ENCODE results near the gene RASIP1.
A peak's percentile ranks its signal among the peaks of the same experiment; 100 is the strongest.
"Not testable (repeated sequence)": the region's sequence is repeated elsewhere in the genome, so short reads cannot be mapped to it uniquely, and the experiment has no call there.

Gene RASIP1

DNA sequence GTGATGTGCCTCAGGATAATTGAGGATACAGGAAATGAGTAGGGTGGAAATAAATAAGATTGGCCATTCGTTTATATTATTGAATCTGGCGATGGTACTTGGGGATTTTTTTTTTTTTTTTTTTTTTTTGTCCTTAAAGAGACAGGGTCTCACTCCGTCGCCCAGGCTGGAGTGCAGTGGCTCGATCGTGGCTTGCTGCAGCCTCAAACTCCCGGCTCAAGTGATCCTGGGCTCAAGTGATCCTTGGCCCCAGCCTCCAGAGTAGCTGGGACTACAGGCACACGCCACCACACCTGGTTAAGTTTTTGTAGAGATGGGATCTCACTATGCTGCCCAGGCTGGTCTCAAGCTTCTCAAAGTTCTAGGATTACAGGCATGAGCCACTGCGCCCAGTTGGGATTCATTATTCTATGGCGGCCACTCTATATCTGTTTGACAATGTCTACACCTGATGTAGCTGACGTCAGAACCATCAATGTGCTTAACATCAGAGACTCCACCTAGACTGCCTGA lies 18.2 kb downstream of the RASIP1 start:
- H3K4me3 ChIP-seq (ENCODE audit: low read depth, low read length) = no peak overlapping the region
- TF ChIP-seq, protein P1, sequence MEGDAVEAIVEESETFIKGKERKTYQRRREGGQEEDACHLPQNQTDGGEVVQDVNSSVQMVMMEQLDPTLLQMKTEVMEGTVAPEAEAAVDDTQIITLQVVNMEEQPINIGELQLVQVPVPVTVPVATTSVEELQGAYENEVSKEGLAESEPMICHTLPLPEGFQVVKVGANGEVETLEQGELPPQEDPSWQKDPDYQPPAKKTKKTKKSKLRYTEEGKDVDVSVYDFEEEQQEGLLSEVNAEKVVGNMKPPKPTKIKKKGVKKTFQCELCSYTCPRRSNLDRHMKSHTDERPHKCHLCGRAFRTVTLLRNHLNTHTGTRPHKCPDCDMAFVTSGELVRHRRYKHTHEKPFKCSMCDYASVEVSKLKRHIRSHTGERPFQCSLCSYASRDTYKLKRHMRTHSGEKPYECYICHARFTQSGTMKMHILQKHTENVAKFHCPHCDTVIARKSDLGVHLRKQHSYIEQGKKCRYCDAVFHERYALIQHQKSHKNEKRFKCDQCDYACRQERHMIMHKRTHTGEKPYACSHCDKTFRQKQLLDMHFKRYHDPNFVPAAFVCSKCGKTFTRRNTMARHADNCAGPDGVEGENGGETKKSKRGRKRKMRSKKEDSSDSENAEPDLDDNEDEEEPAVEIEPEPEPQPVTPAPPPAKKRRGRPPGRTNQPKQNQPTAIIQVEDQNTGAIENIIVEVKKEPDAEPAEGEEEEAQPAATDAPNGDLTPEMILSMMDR (IDR thresholded peaks at IDR 0.05; ENCODE audit: low read depth, low read length) = no peak

DNA sequence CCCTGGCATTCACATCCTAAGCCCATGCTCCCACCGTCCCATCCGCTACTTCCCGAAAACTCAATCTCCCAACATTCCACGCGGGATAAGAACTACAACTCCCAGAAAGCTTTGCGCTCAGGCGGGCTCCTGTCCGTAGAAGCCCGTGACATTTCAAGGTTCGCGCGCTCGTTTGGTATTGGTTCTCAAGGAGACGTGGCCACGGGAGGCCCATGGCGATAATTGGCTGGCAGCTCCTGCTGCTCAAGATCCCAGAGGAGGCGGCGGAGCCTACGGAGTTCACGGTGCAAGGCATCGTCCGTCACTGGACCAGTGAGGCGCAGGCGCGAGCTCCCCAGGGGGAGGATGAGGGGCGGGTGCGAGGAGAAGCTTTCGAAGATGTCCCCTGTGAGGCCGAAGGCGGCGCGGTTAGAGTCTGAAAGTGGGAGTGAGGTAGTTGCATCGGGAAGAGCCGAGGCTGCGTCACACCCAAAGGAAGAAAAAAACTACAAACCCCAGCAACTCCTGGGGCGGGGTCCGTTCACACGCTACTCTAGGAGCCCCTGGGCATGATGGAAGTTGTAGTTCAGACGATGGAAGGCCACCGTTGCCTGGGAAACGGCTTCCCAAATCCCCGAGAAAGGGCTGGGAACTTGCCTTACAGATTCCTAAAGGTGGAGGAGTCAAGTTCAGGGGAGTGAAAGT lies 19.7 kb downstream of the RASIP1 start:
- TF ChIP-seq, protein P1 (IDR thresholded peaks at IDR 0.05; ENCODE audit: low read depth, low read length) = no peak

DNA sequence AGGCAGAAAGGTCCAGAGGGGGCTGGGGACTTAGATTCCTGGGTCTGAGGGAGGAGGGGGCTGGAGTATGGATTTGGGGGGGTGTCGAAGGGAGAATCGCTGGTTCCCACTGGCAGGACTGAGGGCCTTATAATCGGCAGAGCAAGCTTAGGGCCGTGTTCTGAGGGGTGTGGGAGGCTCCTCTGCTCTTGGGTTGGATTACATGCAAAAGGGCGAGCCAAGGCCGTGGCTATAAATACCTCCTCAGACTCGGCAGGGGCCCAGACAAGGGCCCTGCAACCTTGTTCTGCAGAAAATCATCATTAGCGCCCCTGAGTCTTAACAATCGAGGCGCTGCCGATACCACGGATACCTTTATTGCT lies 20.2 kb downstream of the RASIP1 start:
- H3K4me3 ChIP-seq (ENCODE audit: low read depth, low read length) = peak overlapping the region; percentile 70
- TF ChIP-seq, protein P1 (IDR thresholded peaks at IDR 0.05; ENCODE audit: low read depth, low read length) = no peak

More for the DNA sequence above, 19.7 kb downstream of the RASIP1 start:
- H3K4me3 ChIP-seq (ENCODE audit: low read depth, low read length) = peak overlapping the region; percentile 70

DNA sequence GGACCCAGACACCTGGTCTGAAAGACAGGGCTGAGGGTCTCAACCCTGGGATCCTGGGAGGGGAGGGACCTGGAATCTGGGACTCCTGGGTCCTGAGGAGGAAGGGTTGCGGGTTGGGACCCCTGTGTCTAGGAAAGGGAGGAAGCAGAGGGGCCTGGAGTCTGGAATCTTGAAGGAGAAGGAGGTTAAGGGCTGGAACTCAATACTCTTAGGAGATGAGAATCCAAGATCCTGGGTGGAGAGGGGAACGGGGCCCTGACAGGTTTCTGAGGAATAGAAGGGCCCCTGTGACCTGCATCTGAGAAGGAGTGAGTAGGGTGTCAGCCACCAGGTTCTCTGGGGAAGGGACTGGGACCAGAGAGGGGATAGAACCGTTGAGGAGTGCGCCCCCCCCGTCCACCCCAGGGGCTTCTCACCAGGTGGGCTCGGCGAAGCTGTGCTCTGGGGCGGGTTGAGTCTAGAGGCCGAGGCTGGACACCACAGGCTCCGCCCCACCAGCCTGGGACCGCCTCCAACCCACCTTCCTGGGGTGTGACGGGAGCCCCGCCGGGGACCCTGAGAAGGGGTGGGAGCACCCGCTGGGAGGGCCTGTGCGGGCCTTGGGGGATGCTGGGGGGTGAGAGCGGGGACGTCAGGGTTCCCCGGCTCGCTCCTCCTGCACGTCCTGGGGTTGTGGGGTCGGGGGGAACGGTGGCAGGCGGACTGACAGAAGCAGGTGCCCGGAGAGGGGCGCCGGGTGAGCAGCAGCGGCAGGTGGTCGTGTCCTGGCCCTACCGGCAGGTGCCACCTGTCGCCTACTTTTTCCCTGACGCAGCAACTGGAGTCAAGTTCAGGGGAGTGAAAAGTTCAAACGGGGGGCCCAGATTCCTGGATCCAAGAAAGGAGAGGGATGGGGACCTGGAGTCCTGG lies 20.9 kb downstream of the RASIP1 start, which contains the start of gene MAMSTR:
MAMSTR (minus strand) TSS at position 463 of the 909 bp plus-strand sequence. CDS start 694 bp downstream, outside the sequence.
- TF ChIP-seq, protein P1 (IDR thresholded peaks at IDR 0.05; ENCODE audit: low read depth, low read length) = no peak
- peak within 1 kb of the TSS; percentile 70 for H3K4me3 ChIP-seq (ENCODE audit: low read depth, low read length)

DNA sequence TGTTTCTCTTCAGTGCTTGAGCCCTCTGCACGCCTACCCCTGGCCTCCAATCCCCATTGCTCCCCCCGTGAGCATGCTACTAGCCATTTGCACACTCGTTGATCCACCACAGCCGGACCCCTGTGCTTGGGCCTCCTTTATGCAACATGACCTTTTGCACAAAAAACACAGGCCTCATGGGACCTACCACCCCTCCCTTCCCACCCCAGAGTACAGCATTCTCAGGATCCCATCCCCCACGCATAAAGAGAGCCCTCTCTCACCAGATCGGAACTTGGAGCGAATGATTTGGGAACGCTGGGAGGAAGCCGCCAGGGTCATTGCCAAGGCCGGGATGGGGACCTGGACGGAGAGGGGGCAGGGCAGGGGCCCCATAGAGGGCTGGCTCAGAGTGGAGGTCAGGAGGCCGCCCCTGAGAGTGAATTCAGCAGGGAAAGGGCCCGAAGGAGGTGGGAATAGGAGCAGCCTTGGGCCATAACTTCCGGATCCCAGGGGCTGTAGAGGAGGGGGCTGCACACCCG lies 21.6 kb downstream of the RASIP1 start:
- TF ChIP-seq, protein P1 (IDR thresholded peaks at IDR 0.05; ENCODE audit: low read depth, low read length) = no peak
- H3K4me3 ChIP-seq (ENCODE audit: low read depth, low read length) = no peak overlapping the region

DNA sequence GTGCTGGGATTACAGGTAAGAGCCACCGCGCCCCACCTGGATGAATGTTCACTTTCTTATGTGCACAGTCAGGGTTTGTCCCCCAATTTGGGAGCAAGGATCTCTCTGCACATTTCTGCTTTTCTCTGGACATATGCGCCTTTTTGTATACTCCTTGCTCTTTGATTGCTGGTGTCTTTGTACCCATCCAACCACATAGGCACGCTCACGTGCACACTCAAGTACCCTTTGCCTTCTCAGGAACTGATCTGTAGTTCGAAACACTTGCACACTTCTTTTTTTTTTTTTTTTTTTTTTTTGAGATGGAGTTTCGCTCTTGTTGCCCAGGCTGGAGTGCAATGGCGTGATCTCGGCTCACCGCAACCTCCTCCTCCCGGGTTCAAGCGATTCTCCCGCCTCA lies 22.3 kb downstream of the RASIP1 start:
- not testable (repeated sequence) for H3K4me3 ChIP-seq (ENCODE audit: low read depth, low read length)

DNA sequence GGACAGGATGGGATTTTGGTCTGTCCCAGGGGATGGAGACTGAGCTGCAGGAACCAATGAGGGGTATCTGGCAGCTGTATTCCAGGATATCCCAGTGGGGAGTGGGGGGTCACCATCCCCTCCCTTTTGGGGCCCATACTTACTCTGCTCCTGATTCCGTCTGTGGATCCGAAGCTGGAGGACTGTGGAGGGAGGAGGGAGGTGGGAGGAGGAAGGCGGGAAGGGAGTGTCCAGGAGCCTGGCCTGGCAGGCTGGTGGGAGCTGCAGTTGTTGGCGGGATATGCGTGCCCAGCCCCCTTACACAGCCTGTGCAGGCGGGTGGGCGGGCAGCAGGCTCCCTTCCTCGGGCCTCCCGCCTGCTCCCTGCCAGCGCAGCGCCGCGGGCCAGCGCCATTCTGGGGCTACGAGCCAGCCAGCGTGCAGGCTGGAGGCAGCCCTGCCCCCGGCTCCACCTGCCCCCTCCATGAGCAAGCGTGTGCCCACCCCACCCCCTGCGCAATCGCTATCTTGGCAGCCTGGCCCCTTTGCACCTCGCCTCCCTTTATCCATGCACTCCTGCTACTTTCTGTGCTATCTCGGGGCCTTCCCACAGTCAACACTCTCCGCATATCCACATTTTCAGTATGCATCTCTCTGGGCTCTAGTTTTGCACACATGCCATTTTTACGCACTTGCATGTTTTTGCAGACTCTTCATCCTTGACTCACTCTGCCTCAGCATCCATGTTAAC lies 23.7 kb downstream of the RASIP1 start:
- TF ChIP-seq, protein P1 (IDR thresholded peaks at IDR 0.05; ENCODE audit: low read depth, low read length) = no peak
- peak overlapping the region; percentile 29 for H3K4me3 ChIP-seq (ENCODE audit: low read depth, low read length)
